ENCODE measurements around the gene SIN3B.

Gene SIN3B

GRCh38 chr19:16887353-16888265 lies 58.4 kb downstream of the SIN3B start:
- DNase-seq, result no peak
- intact Hi-C loops (cut with DNase I), result no loop called here

GRCh38 chr19:16888629-16889365 lies 59.6 kb downstream of the SIN3B start, which contains the start of gene F2RL3:
F2RL3 (plus strand) TSS chr19:16888999; CDS start chr19:16889190, 191 bp downstream.
- DNase-seq, result no peak
- intact Hi-C loops (cut with DNase I), result no loop called here

- intact Hi-C loops (cut with DNase I), result no loop called here
- no peak for DNase-seq
Measured at GRCh38 chr19:16889366-16889882, 60.2 kb downstream of the SIN3B start.

- no peak for DNase-seq
- intact Hi-C loops (cut with DNase I), result no loop called here
Measured at GRCh38 chr19:16889883-16890460, 60.8 kb downstream of the SIN3B start.

- intact Hi-C loops (cut with DNase I), result no loop called here
- no peak for DNase-seq
Measured at GRCh38 chr19:16890461-16891184, 61.4 kb downstream of the SIN3B start.

- no peak for DNase-seq
- intact Hi-C loops (cut with DNase I), result no loop called here
Measured at GRCh38 chr19:16891696-16892382, 62.6 kb downstream of the SIN3B start.

- DNase-seq, result no peak
- intact Hi-C loops (cut with DNase I), result no loop called here
Measured at GRCh38 chr19:16892436-16892835, 63.2 kb downstream of the SIN3B start.

- DNase-seq, result no peak
- intact Hi-C loops (cut with DNase I), result no loop called here
Measured at GRCh38 chr19:16892868-16893685, 63.9 kb downstream of the SIN3B start.

- intact Hi-C loops (cut with DNase I), result no loop called here
- DNase-seq, result no peak
Measured at GRCh38 chr19:16893686-16893989, 64.4 kb downstream of the SIN3B start.

GRCh38 chr19:16894080-16894479 lies 64.9 kb downstream of the SIN3B start:
- intact Hi-C loops (cut with DNase I), result no loop called here
- DNase-seq, result no peak

- peak in 1 of 10 donors; percentile 23 for DNase-seq
- intact Hi-C loops (cut with DNase I), result no loop called here
Measured at GRCh38 chr19:16895467-16896145, 66.4 kb downstream of the SIN3B start.

GRCh38 chr19:16896146-16897028 lies 67.2 kb downstream of the SIN3B start:
- DNase-seq, result no peak
- intact Hi-C loops (cut with DNase I), result no loop called here

- intact Hi-C loops (cut with DNase I), result no loop called here
Measured at GRCh38 chr19:16897029-16897855, 68.0 kb downstream of the SIN3B start.

GRCh38 chr19:16897856-16898161 lies 68.6 kb downstream of the SIN3B start:
- intact Hi-C loops (cut with DNase I), result no loop called here
- DNase-seq, result no peak

More at GRCh38 chr19:16897029-16897855, 68.0 kb downstream of the SIN3B start:
- DNase-seq, result peak in 9 of 10 donors; percentile 20 to 91 (median 55)

- intact Hi-C loops (cut with DNase I), result no loop called here
- DNase-seq, result no peak
Measured at GRCh38 chr19:16898361-16899015, 69.3 kb downstream of the SIN3B start.

GRCh38 chr19:16899566-16900075 lies 70.4 kb downstream of the SIN3B start:
- no peak for DNase-seq
- intact Hi-C loops (cut with DNase I), result no loop called here
